HCT116 (cell line): ENCODE data around the gene ARMH4. TPM values are rescaled to one million over a fixed set of nuclear protein-coding genes. Genes with fewer than 3 reads are reported as not detected.

ENCODE experiments used
- ATAC-seq: fragments of 200-7000 bp; cut with Tn5 transposase; 2 replicates; pipeline ENCODE4 v1.9.1; 2020; ENCODE audit warnings: mild to moderate bottlenecking, moderate library complexity
- BruUV-seq: library from RNA; stranded (reverse); fragments of 400-500 nt; replicated peaks from 2 replicates; lab custom pipeline; 2021; lab: Mats Ljungman, UMichigan
- CTCF ChIA-PET: fragments of 300-600 bp; sonication (Branson Sonifier 250); formaldehyde crosslinking; loops from one replicate; lab custom pipeline; 2021; ENCODE audit warnings: antibody characterized with exemption; lab: Charles Lee
- POLR2A ChIA-PET: fragments of 300-600, 350-600 bp; sonication (Branson Sonifier 250); formaldehyde crosslinking; loops from one replicate; lab custom pipeline; 2021; ENCODE audit warnings: antibody characterized with exemption; lab: Charles Lee
- RAD21 ChIA-PET, 2 experiments: fragments of 300-600 bp; sonication (Branson Sonifier 250); formaldehyde crosslinking; loops; one replicate each; lab custom pipeline; 2023; ENCODE audit warnings: low total read pairs in 2 of 2; ENCODE audit not compliant: uncharacterized antibody in 2 of 2, unreplicated experiment in 2 of 2, low non-redundant PET in 1 of 2; lab: Charles Lee
- DNase-seq: peaks from one replicate; pipeline ENCODE4 v3.0.0-alpha.2; 2010; ENCODE audit warnings: low read depth, low spot score
- H2AFZ ChIP-seq: fragments of 200-600 bp; shearing (Covaris generic), sonication (generic); 2 replicates; pipeline ENCODE4 v1.6.1; 2017; ENCODE audit warnings: low read depth, mixed run types, mixed read lengths, antibody characterized with exemption, low read length; ENCODE audit not compliant: poor library complexity, severe bottlenecking
- H3K27ac ChIP-seq: 2 replicates; pipeline ENCODE4 v1.5.1; 2012; ENCODE audit warnings: low read depth, low read length
- H3K27me3 ChIP-seq: fragments of 200-600 bp; sonication (generic); 2 replicates; pipeline ENCODE4 v1.6.1; 2016; ENCODE audit warnings: mixed run types, low read length, mixed read lengths; ENCODE audit not compliant: insufficient read depth
- H3K36me3 ChIP-seq, 2 experiments: fragments of 200-500 bp in 1 of 2; fragments of 200-600 bp in 1 of 2; sonication (Bioruptor generic) in 1 of 2; sonication (generic) in 1 of 2; 2 replicates each; pipeline versions ENCODE4 v1.5.1 to v1.6.1; 2014 to 2016; ENCODE audit warnings: low read length in 2 of 2, inconsistent platforms in 1 of 2, mixed read lengths in 1 of 2, mixed run types in 1 of 2; ENCODE audit not compliant: insufficient read depth in 2 of 2, control insufficient read depth in 1 of 2
- H3K4me1 ChIP-seq, 2 experiments: fragments of 200-600 bp in 1 of 2; sonication (generic) in 1 of 2; 2 replicates each; pipeline versions ENCODE4 v1.5.1 to v1.6.1; 2012 to 2017; ENCODE audit warnings: low read length in 2 of 2, inconsistent platforms in 1 of 2, mild to moderate bottlenecking in 1 of 2, mixed read lengths in 1 of 2, mixed run types in 1 of 2, moderate library complexity in 1 of 2; ENCODE audit not compliant: insufficient read depth in 2 of 2, control insufficient read depth in 1 of 2
- H3K4me2 ChIP-seq: fragments of 200-600 bp; sonication (generic); 2 replicates; pipeline ENCODE4 v1.6.1; 2017; ENCODE audit warnings: mixed run types, low read length, mixed read lengths
- H3K4me3 ChIP-seq, 2 experiments: fragments of 200-600 bp in 1 of 2; sonication (generic) in 1 of 2; replicated peaks in 1 of 2; 2 replicates each; pipeline ENCODE4 v1.5.1; 2011 to 2016; ENCODE audit warnings: low read length in 2 of 2, control low read depth in 1 of 2, low read depth in 1 of 2, mild to moderate bottlenecking in 1 of 2, mixed read lengths in 1 of 2, mixed run types in 1 of 2
- H3K79me2 ChIP-seq: fragments of 200-600 bp; sonication (generic); 2 replicates; pipeline ENCODE4 v1.6.1; 2017; ENCODE audit warnings: mild to moderate bottlenecking, mixed run types, low read length, moderate library complexity, mixed read lengths; ENCODE audit not compliant: insufficient read depth
- H3K9ac ChIP-seq: fragments of 200-600 bp; sonication (generic); 2 replicates; pipeline ENCODE4 v1.6.1; 2016; ENCODE audit warnings: low read length, mixed read lengths
- H3K9me2 ChIP-seq: fragments of 200-600 bp; sonication (generic), shearing (Covaris generic); 2 replicates; pipeline ENCODE4 v1.6.1; 2017; ENCODE audit warnings: mixed run types, mild to moderate bottlenecking, moderate library complexity; ENCODE audit not compliant: insufficient read depth
- H3K9me3 ChIP-seq, 2 experiments: fragments of 200-500 bp in 1 of 2; fragments of 200-600 bp in 1 of 2; sonication (Bioruptor generic) in 1 of 2; sonication (generic) in 1 of 2; 2 replicates each; pipeline ENCODE4 v1.6.1; 2014 to 2017; ENCODE audit warnings: low read length in 2 of 2, mixed read lengths in 2 of 2, inconsistent platforms in 1 of 2, low read depth in 1 of 2, mild to moderate bottlenecking in 1 of 2, mixed run types in 1 of 2, moderate library complexity in 1 of 2; ENCODE audit not compliant: control insufficient read depth in 1 of 2, insufficient read depth in 1 of 2
- H4K20me1 ChIP-seq: fragments of 200-600 bp; sonication (generic), shearing (Covaris generic); 2 replicates; pipeline ENCODE4 v1.6.1; 2017; ENCODE audit warnings: mixed run types, mild to moderate bottlenecking, moderate library complexity; ENCODE audit not compliant: insufficient read depth
- CBX3 ChIP-seq: IDR thresholded peaks from 2 replicates; pipeline ENCODE4 v1.6.1; 2012; ENCODE audit warnings: low read depth
- CEBPB ChIP-seq: IDR thresholded peaks from 2 replicates; pipeline ENCODE4 v1.6.1; 2012; ENCODE audit warnings: low read depth
- CTCF ChIP-seq, 3 experiments: fragments of 200-600 bp in 1 of 3; sonication (generic) in 1 of 3; IDR thresholded peaks in 2 of 3; conservative IDR thresholded peaks in 1 of 3; 2 replicates each; pipeline ENCODE4 v1.5.1; 2012 to 2017; ENCODE audit warnings: low read depth in 2 of 3, low read length in 2 of 3, antibody characterized with exemption in 1 of 3, borderline replicate concordance in 1 of 3, control low read depth in 1 of 3, mild to moderate bottlenecking in 1 of 3, mixed read lengths in 1 of 3, mixed run types in 1 of 3, moderate library complexity in 1 of 3; ENCODE audit not compliant: insufficient read depth in 1 of 3
- ELF1 ChIP-seq: IDR thresholded peaks from 2 replicates; pipeline ENCODE4 v1.6.1; 2012; ENCODE audit warnings: low read depth, borderline replicate concordance
- JUND ChIP-seq: IDR thresholded peaks from 2 replicates; pipeline ENCODE4 v1.6.1; 2012
- MAX ChIP-seq: IDR thresholded peaks from 2 replicates; pipeline ENCODE4 v1.6.1; 2012
- POLR2A ChIP-seq: IDR thresholded peaks from 2 replicates; pipeline ENCODE4 v1.7.0; 2011; ENCODE audit warnings: borderline replicate concordance; ENCODE audit not compliant: insufficient read depth, insufficient read length; ENCODE audit errors: extremely low read depth
- RAD21 ChIP-seq: IDR thresholded peaks from 2 replicates; pipeline ENCODE4 v1.6.1; 2012; ENCODE audit warnings: low read depth, mild to moderate bottlenecking
- SIN3A ChIP-seq: IDR thresholded peaks from 2 replicates; pipeline ENCODE4 v1.6.1; 2012; ENCODE audit warnings: low read depth
- SP1 ChIP-seq: IDR thresholded peaks from 2 replicates; pipeline ENCODE4 v1.6.1; 2012; ENCODE audit warnings: low read depth
- TCF7L2 ChIP-seq: IDR thresholded peaks from 2 replicates; pipeline ENCODE4 v1.7.0; 2011; ENCODE audit warnings: borderline replicate concordance, inconsistent platforms; ENCODE audit not compliant: insufficient read depth, insufficient read length; ENCODE audit errors: extremely low read depth
- YY1 ChIP-seq: IDR thresholded peaks from 2 replicates; pipeline ENCODE4 v1.6.1; 2011; ENCODE audit warnings: low read length, low read depth, moderate library complexity, mild to moderate bottlenecking; ENCODE audit not compliant: insufficient replicate concordance; ENCODE audit errors: extremely low read depth
- ZFX ChIP-seq: fragments of 450-650 bp; IDR thresholded peaks from 2 replicates; pipeline ENCODE4 v1.6.1; 2017
- ZNF274 ChIP-seq: fragments of 200-500 bp; sonication (Bioruptor generic); IDR thresholded peaks from 2 replicates; pipeline ENCODE4 v1.6.1; 2014; ENCODE audit warnings: mild to moderate bottlenecking, low read depth, low read length, inconsistent platforms
- intact Hi-C: fragments of 100-400 bp; cut with micrococcal nuclease; formaldehyde crosslinking; loops from 2 replicates; pipeline ENCODE4 v1.10.0; 2022
- total RNA-seq: library from RNA; stranded (reverse); gene quantifications from one replicate; pipeline ENCODE4 v1.2.1, GENCODE V29; 2021; ENCODE audit not compliant: unreplicated experiment
- TF ChIP-seq, protein P1 (sequence below): IDR thresholded peaks from 2 replicates; pipeline ENCODE4 v1.6.1; 2012

Gene ARMH4
- total RNA-seq, 1 experiment from 2014 or later = 1.7 TPM

DNA sequence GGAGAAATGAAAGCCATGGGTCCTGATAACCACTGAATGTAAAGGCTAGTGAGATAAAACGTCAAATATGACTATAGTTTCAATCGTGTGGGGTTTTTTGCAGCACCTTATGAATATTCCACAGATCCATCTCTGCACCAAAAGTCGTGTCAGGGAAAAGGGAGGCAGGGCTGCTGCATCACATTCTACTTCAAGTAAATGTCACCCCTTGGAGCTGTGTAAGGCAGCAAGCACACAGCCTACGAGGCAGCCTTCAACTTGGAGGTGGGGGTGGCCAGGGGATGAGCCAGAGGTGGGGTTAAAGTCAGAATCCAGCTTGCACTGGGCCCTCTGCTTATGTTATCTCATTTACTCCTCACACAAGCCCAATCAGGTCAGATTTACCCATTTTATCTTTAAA lies 90.4 kb downstream of the ARMH4 start:
- POLR2A ChIA-PET = no interaction called here
- no TSS peak for BruUV-seq
- ATAC-seq = no peak

More for the DNA sequence above, 90.4 kb downstream of the ARMH4 start:
- H3K27me3 ChIP-seq = peaks cover 24% of the 10 kb centered on the region; the same call in 1 of the 2 replicates
- RAD21 ChIA-PET = no interaction called here
- no peak overlapping the region for H3K9ac ChIP-seq
- no peak for TF ChIP-seq CEBPB
- no peak for TF ChIP-seq ZFX
- TF ChIP-seq, protein P1, sequence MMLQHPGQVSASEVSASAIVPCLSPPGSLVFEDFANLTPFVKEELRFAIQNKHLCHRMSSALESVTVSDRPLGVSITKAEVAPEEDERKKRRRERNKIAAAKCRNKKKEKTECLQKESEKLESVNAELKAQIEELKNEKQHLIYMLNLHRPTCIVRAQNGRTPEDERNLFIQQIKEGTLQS = no peak
- TF ChIP-seq CBX3 = no peak
- no peak for TF ChIP-seq MAX
- TF ChIP-seq YY1 = no peak
- TF ChIP-seq RAD21 = no peak
- no peak for TF ChIP-seq TCF7L2
- no peak for TF ChIP-seq SP1
- no peak for TF ChIP-seq JUND
- no peak for TF ChIP-seq SIN3A
- TF ChIP-seq POLR2A = no peak
- no peak for TF ChIP-seq CTCF (IDR thresholded peaks at IDR 0.05 in 2 of 3, conservative IDR thresholded peaks at IDR 0.05 in 1 of 3; ENCODE audit: borderline replicate concordance in 1 of 3, insufficient read depth in 1 of 3, low read depth in 2 of 3, low read length in 2 of 3)
- TF ChIP-seq ELF1 = no peak
- no peak for TF ChIP-seq ZNF274
- no peaks in the 10 kb centered on the region for H4K20me1 ChIP-seq
- H2AFZ ChIP-seq = no peak overlapping the region
- intact Hi-C loops = no loop called here
- no peak overlapping the region for H3K4me3 ChIP-seq
- CTCF ChIA-PET = no interaction called here
- no peaks in the 10 kb centered on the region for H3K9me3 ChIP-seq
- no peak for DNase-seq
- no peaks in the 10 kb centered on the region for H3K36me3 ChIP-seq
- H3K4me1 ChIP-seq = no peaks in the 10 kb centered on the region
- no peaks in the 10 kb centered on the region for H3K79me2 ChIP-seq
- H3K4me2 ChIP-seq = no peak overlapping the region
- H3K27ac ChIP-seq = no peak overlapping the region
- H3K9me2 ChIP-seq = no peaks in the 10 kb centered on the region
